Keratinocyte (primary cell): Measurements from ENCODE around the gene HNRNPU. TPM values are rescaled to one million over a fixed set of nuclear protein-coding genes. Genes with fewer than 3 reads are reported as not detected.

Experiments used
- DNase-seq: peaks from one replicate; pipeline ENCODE4 v3.0.0-alpha.2; 2011; ENCODE audit warnings: low read depth, missing footprints, low spot score
- FAIRE-seq: peaks from 2 replicates; lab custom pipeline; 2011; peaks lifted over from hg19 to GRCh38; lab: Jason Lieb, UNC
- H2AFZ ChIP-seq: 2 replicates; pipeline ENCODE4 v1.6.0; 2012; ENCODE audit warnings: low read length, control low read depth, inconsistent platforms; ENCODE audit not compliant: control insufficient read depth
- H3K27ac ChIP-seq: 2 replicates; pipeline ENCODE4 v1.5.1; 2011; ENCODE audit warnings: low read length; ENCODE audit not compliant: control insufficient read depth, insufficient read depth
- H3K27me3 ChIP-seq: 3 replicates; pipeline ENCODE4 v1.6.0; 2011; ENCODE audit warnings: low read length; ENCODE audit not compliant: control insufficient read depth, insufficient read depth; ENCODE audit errors: extremely low read depth
- H3K36me3 ChIP-seq, 2 experiments: 2 replicates in 1 of 2; 3 replicates in 1 of 2; pipeline ENCODE4 v1.5.1; 2011; ENCODE audit warnings: low read length in 2 of 2, mild to moderate bottlenecking in 1 of 2; ENCODE audit not compliant: control insufficient read depth in 2 of 2, insufficient read depth in 2 of 2; ENCODE audit errors: extremely low read depth in 1 of 2
- H3K4me1 ChIP-seq: 3 replicates; pipeline ENCODE4 v1.5.1; 2011; ENCODE audit warnings: low read length; ENCODE audit not compliant: control insufficient read depth, insufficient read depth; ENCODE audit errors: extremely low read depth
- H3K4me2 ChIP-seq: 3 replicates; pipeline ENCODE4 v1.6.0; 2011; ENCODE audit warnings: low read depth, low read length; ENCODE audit not compliant: control insufficient read depth, insufficient read depth; ENCODE audit errors: extremely low read depth
- H3K4me3 ChIP-seq, 3 experiments: fragments of 200-600 bp in 1 of 3; sonication (generic) in 1 of 3; 2 replicates in 2 of 3; 3 replicates in 1 of 3; pipeline ENCODE4 v1.5.1; 2011 to 2016; ENCODE audit warnings: low read length in 3 of 3, mild to moderate bottlenecking in 3 of 3, control low read depth in 2 of 3, inconsistent platforms in 1 of 3, low read depth in 1 of 3, mixed read lengths in 1 of 3, mixed run types in 1 of 3, moderate library complexity in 1 of 3; ENCODE audit not compliant: control insufficient read depth in 2 of 3, insufficient read depth in 2 of 3; ENCODE audit errors: extremely low read depth in 1 of 3
- H3K79me2 ChIP-seq: 2 replicates; pipeline ENCODE4 v1.6.0; 2012; ENCODE audit warnings: low read length; ENCODE audit not compliant: control insufficient read depth, insufficient read depth
- H3K9ac ChIP-seq: 3 replicates; pipeline ENCODE4 v1.6.0; 2011; ENCODE audit warnings: low read length; ENCODE audit not compliant: control insufficient read depth, insufficient read depth; ENCODE audit errors: extremely low read depth
- H3K9me1 ChIP-seq: 3 replicates; pipeline ENCODE4 v1.6.0; 2011; ENCODE audit warnings: low read length; ENCODE audit not compliant: control insufficient read depth, insufficient read depth; ENCODE audit errors: extremely low read depth
- H3K9me3 ChIP-seq: 2 replicates; pipeline ENCODE4 v1.5.1; 2012; ENCODE audit warnings: low read depth, low read length; ENCODE audit not compliant: control insufficient read depth
- H4K20me1 ChIP-seq: 3 replicates; pipeline ENCODE4 v1.6.0; 2011; ENCODE audit warnings: low read length; ENCODE audit not compliant: control insufficient read depth, insufficient read depth; ENCODE audit errors: extremely low read depth
- EZH2 ChIP-seq: IDR thresholded peaks from one replicate; pipeline ENCODE4 v1.6.1; 2012; ENCODE audit warnings: inconsistent platforms, mild to moderate bottlenecking, low read length, moderate library complexity
- dilution Hi-C: fragments of 300-500 bp; cut with MboI; formaldehyde crosslinking; loops from one replicate; pipeline ENCODE4 v1.7.0; 2020; ENCODE audit warnings: low sequenced_read_pairs; ENCODE audit not compliant: extremely low pct_ligation_motif_present
- polyA plus RNA-seq, 5 experiments: library from polyadenylated mRNA; depleted of rRNA in 3 of 5; stranded (reverse) in 3 of 5; stranded (forward) in 1 of 5; unstranded in 1 of 5; fragments of >200 nt; gene quantifications; 1 replicate in 1 of 5; 2 replicates in 3 of 5; 3 replicates in 1 of 5; pipeline versions ENCODE4 v1.2.1 to v1.2.3, GENCODE V29; 2011 to 2012; ENCODE audit warnings: missing spikeins in 2 of 5, low read depth in 1 of 5, low replicate concordance in 1 of 5
- TF ChIP-seq, protein P1 (sequence below), 3 experiments: IDR thresholded peaks in 1 of 3; conservative IDR thresholded peaks in 1 of 3; optimal IDR thresholded peaks in 1 of 3; 2 replicates in 2 of 3; 3 replicates in 1 of 3; pipeline versions ENCODE3 to v1.5.1; 2011; ENCODE audit warnings: low read length in 3 of 3, mild to moderate bottlenecking in 3 of 3, moderate library complexity in 2 of 3, control low read depth in 1 of 3, inconsistent platforms in 1 of 3; ENCODE audit not compliant: insufficient read depth in 2 of 3; ENCODE audit errors: extremely low read depth in 1 of 3

Gene HNRNPU
- polyA plus RNA-seq, 1 donor (not counting 4 experiments of a cell fraction or from before 2014, with no cell fraction given), result 220 TPM

DNA sequence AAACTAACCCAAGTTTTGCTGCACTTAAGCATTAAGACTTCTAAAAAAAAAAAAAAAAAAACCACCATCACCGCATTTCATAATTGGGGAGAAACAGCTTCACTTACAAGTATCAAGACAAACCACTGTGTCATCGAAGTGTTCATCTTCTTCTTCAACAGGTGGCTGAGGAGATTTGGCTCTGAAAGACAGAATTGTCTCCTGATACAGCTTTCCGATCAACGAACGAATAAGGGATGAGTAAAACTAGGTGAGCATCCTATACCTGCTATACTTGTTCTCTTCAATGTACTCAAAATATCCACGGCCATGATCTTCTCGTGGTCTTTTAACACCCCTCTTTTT lies 2.0 kb downstream of the HNRNPU start:
- H3K27ac ChIP-seq, result peak overlapping the region; percentile 96
- no peak overlapping the region for H2AFZ ChIP-seq
- DNase-seq (no peak), FAIRE-seq (no peak)
- no peaks in the 10 kb centered on the region for H3K9me3 ChIP-seq
- peaks cover 36% of the 10 kb centered on the region for H4K20me1 ChIP-seq
- H3K9ac ChIP-seq, result peak overlapping the region; percentile 97
- H3K4me3 ChIP-seq, result peak overlapping the region; percentile 77 to 100 (median 88)
- peaks cover 65% of the 10 kb centered on the region for H3K79me2 ChIP-seq
- no peak for TF ChIP-seq EZH2
- TF ChIP-seq, protein P1, sequence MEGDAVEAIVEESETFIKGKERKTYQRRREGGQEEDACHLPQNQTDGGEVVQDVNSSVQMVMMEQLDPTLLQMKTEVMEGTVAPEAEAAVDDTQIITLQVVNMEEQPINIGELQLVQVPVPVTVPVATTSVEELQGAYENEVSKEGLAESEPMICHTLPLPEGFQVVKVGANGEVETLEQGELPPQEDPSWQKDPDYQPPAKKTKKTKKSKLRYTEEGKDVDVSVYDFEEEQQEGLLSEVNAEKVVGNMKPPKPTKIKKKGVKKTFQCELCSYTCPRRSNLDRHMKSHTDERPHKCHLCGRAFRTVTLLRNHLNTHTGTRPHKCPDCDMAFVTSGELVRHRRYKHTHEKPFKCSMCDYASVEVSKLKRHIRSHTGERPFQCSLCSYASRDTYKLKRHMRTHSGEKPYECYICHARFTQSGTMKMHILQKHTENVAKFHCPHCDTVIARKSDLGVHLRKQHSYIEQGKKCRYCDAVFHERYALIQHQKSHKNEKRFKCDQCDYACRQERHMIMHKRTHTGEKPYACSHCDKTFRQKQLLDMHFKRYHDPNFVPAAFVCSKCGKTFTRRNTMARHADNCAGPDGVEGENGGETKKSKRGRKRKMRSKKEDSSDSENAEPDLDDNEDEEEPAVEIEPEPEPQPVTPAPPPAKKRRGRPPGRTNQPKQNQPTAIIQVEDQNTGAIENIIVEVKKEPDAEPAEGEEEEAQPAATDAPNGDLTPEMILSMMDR (optimal IDR thresholded peaks at IDR 0.05 in 1 of 3, IDR thresholded peaks at IDR 0.05 in 1 of 3, conservative IDR thresholded peaks at IDR 0.05 in 1 of 3; ENCODE audit: extremely low read depth in 1 of 3, insufficient read depth in 2 of 3, low read length in 3 of 3), result no peak
- dilution Hi-C loops, result no loop called here
- H3K27me3 ChIP-seq, result no peaks in the 10 kb centered on the region
- H3K4me2 ChIP-seq, result peak overlapping the region; percentile 93
- H3K4me1 ChIP-seq, result peaks cover 22% of the 10 kb centered on the region
- H3K36me3 ChIP-seq, result peaks cover 17 to 24% of the 10 kb centered on the region in 2 experiments
- H3K9me1 ChIP-seq, result no peaks in the 10 kb centered on the region

DNA sequence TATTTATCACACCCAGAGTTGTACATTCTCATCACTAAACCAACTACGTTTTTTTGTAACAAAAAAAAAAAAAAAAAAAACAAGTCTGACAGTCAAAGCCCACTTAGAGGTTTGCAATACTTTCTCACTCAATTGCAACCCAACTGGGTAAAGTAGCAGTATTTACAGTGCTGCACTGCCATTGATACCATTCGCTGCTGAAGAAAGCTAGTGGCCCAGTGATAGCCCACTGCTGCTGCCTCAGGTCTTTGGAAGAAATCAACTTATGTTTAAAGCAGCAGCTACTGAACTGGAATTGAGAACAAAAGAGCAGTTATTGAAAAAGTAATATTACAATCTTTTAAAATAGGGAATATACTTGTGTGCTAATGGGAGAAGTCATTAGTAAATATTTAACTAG lies 2.7 kb downstream of the HNRNPU start:
- Histone ChIP-seq H3K9ac (peak overlapping the region; percentile 97), H3K27ac (peak overlapping the region; percentile 96), H3K36me3 (peaks cover 19 to 26% of the 10 kb centered on the region in 2 experiments), H4K20me1 (peaks cover 37% of the 10 kb centered on the region), H2AFZ (no peak overlapping the region), H3K79me2 (peaks cover 71% of the 10 kb centered on the region), H3K27me3 (no peaks in the 10 kb centered on the region), H3K4me3 (peak overlapping the region; percentile 77 to 100 (median 88)), H3K4me2 (peak overlapping the region; percentile 93), H3K4me1 (peaks cover 22% of the 10 kb centered on the region), H3K9me3 (no peaks in the 10 kb centered on the region), H3K9me1 (no peaks in the 10 kb centered on the region)
- dilution Hi-C loops, result no loop called here
- FAIRE-seq (no peak), DNase-seq (no peak)
- TF ChIP-seq EZH2, result no peak
- TF ChIP-seq, protein P1 (optimal IDR thresholded peaks at IDR 0.05 in 1 of 3, IDR thresholded peaks at IDR 0.05 in 1 of 3, conservative IDR thresholded peaks at IDR 0.05 in 1 of 3; ENCODE audit: extremely low read depth in 1 of 3, insufficient read depth in 2 of 3, low read length in 3 of 3), result no peak
